Fibroblast of upper back skin (primary cell): ENCODE data around the gene KIF1A.

Experiments
- DNase-seq: peaks from one replicate; pipeline ENCODE4 v3.0.0-alpha.2; 2013

The KIF1A gene

DNA sequence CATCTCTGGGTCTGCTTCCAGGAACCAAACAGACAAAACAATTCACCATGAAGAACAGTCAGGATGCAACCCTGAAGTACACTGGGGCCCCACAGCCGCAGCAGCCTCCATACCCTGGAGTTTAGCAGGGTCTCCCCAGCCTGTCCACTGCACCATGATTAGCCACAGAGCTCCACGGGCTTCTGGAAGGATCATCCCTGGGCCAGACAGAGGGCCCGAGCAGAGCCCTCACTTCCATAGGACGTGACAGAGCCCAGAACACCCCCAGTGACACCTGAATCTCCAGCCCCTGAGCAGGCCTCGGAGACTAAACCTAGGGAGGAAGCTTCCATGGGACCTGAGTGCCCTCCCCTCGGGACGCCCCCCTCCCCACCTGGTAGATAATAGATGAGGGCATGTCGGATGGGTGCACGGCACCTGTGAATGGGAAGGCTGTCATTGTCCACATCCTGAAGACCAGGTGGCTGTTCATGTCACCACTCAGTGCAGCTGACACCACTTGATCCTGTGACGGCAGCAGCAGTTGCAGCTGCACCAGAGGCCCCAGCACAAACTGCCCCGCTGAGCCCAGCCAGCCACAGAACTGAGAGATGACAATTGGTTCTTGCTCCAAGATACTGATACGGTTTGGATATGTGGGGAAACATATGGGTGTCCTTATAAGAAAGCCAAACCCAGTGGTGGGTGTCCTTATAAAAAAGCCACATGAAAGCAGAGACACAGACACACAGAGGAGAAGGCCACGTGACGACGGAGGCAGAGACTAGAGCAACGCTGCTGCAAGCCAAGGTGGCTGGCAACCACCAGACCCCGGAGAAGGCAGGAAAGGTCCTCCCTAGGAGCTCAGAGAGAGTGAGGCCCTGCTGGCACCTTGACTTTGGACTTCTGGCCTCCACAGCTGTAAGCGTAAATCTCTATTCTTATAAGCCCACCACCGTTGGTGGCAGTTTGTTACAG, 23.2 kb downstream of the KIF1A start:
- no peak for DNase-seq

DNA sequence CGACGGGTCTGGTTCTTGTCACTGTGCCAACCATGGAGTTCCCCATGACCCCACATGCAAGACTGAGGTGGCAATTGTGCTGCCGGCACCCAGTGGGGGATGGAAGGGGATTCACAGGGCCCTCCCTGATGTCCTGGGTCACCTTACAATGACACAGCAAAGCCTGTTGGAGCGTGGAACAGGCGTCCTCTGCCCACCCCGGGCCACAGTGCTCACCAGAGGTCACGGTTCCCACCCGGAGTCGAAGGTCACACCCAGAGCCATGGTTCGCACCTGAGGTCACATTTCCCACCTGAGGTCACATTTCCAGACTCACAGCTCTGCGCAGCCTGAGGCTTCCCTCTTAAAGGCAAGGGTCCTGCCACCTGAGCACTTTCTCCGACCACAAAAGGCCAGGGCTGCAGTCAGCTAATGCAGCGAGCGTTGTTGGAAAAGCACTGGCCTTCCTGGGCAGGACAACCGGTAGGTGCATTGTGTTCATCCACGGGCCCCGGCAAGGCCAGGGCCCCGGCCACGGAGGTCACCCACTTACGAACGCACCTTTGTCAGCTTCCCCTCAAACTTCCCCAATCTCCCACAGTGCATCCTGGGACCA, 24.0 kb downstream of the KIF1A start:
- DNase-seq: no peak

GRCh38 chr2:240795454-240795853, 24.6 kb downstream of the KIF1A start:
- DNase-seq: no peak

DNA sequence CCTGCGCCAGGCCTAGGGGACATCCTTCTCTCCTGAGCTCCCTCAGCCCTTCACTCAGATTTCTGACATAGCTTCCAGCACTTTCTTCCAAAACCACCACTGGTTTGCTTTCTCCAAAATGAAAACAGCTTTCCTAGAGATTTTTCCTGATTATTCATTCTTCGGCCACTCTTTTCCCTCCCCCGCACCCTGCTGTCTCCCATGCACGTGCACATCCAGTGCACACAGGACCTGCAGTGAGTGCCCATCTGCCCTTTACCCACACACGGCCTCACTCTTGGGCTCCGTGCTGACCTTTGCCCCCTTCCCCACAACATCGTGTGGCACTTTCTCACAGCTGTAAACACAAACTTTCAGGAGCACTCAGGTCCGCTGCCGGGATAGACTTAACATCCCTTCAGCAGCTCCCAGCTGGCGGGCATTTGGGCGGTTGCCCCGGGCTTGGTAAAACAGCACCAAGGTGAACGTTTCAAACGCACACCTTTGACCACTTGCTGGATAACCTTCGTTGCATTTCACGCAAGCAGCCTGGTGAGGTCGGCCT, 25.8 kb downstream of the KIF1A start:
- no peak for DNase-seq

GRCh38 chr2:240793313-240794177, 26.5 kb downstream of the KIF1A start:
- DNase-seq: no peak

DNA sequence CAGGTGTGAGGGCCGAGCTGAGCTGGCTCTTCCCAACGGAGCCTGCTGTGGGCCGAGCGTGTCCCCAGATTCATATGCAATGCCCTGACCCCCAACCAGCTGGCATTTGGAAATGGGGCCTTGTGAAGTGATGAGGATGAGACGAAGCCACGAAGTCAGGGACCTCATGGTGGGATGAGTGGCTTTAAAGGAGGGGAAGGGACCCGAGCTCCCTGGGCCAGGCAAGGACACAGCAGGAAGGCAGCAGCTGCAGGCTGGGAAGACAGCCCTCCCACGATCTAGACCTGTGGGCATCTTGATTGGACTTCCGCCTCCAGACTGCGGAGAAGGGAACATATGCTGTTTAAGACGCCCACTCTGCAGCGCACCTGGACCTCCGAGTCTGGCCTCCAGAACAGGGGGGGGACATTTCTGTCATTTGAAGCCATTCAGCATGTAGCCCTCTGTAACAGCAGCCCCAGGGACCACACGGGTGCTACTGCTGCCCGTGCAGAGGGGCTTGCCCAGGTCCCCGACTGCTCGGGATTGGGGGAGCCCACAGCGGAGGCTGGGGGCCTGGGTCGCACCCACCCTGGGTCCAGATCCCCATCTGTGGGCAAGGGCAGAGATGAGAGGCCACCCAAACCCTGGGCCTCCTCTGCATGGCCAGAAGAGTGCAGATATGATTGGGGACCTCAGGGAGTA, 27.2 kb downstream of the KIF1A start:
- no peak for DNase-seq

- no peak for DNase-seq
Measured at GRCh38 chr2:240791821-240792628, 28.0 kb downstream of the KIF1A start.

GRCh38 chr2:240791221-240791800, 28.7 kb downstream of the KIF1A start:
- DNase-seq: no peak

- no peak for DNase-seq
Measured at GRCh38 chr2:240790370-240791220, 29.4 kb downstream of the KIF1A start.

- no peak for DNase-seq
Measured at GRCh38 chr2:240789501-240790369, 30.3 kb downstream of the KIF1A start.

DNA sequence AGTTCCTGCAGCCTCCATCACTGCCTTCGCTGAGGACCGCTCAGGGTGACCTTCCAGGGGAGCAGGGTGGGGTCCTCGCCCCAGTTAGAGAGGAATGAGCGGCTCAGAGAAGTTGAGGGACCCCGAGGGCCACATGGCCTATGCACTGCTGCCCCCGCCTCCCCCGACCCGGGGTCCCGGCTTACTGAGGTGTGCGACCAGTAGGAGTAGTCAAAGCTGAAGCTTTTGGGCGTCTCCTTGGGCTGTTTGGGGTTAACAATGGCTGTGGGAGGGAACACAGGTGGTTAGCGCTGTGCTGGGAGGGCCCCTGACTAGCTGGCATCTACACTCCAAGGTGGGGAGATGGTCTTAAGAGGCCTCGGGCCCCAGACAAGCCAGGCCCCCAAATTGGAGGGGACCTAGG, 31.0 kb downstream of the KIF1A start:
- no peak for DNase-seq

- no peak for DNase-seq
Measured at GRCh38 chr2:240788482-240788881, 31.5 kb downstream of the KIF1A start.

GRCh38 chr2:240787521-240788472, 32.2 kb downstream of the KIF1A start:
- no peak for DNase-seq

GRCh38 chr2:240786871-240787311, 33.1 kb downstream of the KIF1A start:
- DNase-seq: no peak

DNA sequence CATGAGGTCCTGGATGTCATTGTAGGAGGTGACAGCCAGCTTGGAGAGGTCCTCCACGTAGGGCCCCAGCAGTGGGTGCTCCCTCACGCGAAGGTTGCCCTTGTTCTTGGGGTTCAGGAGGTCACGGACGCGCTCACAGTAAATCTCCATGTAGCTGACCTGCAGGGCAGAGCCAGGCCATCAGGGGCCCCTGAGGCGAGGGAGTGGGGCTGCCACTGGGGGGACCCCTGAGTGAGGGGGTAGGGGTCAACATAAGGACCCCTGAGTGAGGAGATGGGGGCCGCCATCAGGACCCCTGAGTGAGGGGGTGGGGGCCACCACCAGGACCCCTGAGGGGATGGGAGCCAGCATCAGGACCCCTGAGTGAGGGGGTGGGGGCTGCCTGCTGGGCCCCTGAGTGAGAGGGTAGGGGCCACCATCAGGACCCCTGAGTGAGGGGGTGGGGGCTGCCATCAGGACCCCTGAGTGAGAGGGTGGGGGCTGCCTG, 33.6 kb downstream of the KIF1A start:
- no peak for DNase-seq

GRCh38 chr2:240785424-240786335, 34.3 kb downstream of the KIF1A start:
- no peak for DNase-seq
